Panc1 (cell line): Measurements from ENCODE around the gene ITM2B. TPM values are rescaled to one million over a fixed set of nuclear protein-coding genes. Genes with fewer than 3 reads are reported as not detected.

Experiments used
- ATAC-seq: fragments of 200-7000 bp; cut with Tn5 transposase; 2 replicates; pipeline ENCODE4 v1.9.1; 2020; ENCODE audit warnings: mild to moderate bottlenecking, moderate library complexity
- BruUV-seq: library from RNA; stranded (reverse); fragments of 400-500 nt; replicated peaks from 2 replicates; lab custom pipeline; 2021; lab: Mats Ljungman, UMichigan
- CTCF ChIA-PET: fragments of 300-600 bp; sonication (Branson Sonifier 250); formaldehyde crosslinking; loops from one replicate; lab custom pipeline; 2022; ENCODE audit warnings: antibody characterized with exemption; lab: Charles Lee
- POLR2A ChIA-PET: fragments of 300-600 bp; sonication (Branson Sonifier 250); formaldehyde crosslinking; loops from one replicate; lab custom pipeline; 2022; ENCODE audit warnings: antibody characterized with exemption; lab: Charles Lee
- DNase-seq: peaks from one replicate; pipeline ENCODE4 v3.0.0-alpha.2; 2010; ENCODE audit warnings: low read depth, low spot score
- H3K27ac ChIP-seq: 2 replicates; pipeline ENCODE4 v1.5.1; 2011; ENCODE audit warnings: mild to moderate bottlenecking, low read length, inconsistent platforms
- H3K27me3 ChIP-seq: fragments of 200-500 bp; sonication (Bioruptor generic); 2 replicates; pipeline ENCODE4 v1.6.0; 2014; ENCODE audit warnings: low read length, inconsistent platforms; ENCODE audit not compliant: control insufficient read depth, insufficient read depth
- H3K36me3 ChIP-seq: fragments of 200-500 bp; sonication (Bioruptor generic); 2 replicates; pipeline ENCODE4 v1.5.1; 2014; ENCODE audit warnings: inconsistent platforms, mild to moderate bottlenecking, low read length, moderate library complexity; ENCODE audit not compliant: control insufficient read depth, insufficient read depth
- H3K4me1 ChIP-seq: 2 replicates; pipeline ENCODE4 v1.5.1; 2011; ENCODE audit warnings: inconsistent platforms, mild to moderate bottlenecking, low read length, moderate library complexity; ENCODE audit not compliant: control insufficient read depth, insufficient read depth
- H3K4me3 ChIP-seq, 2 experiments: 2 replicates each; pipeline ENCODE4 v1.5.1; 2011 to 2012; ENCODE audit warnings: low read depth in 2 of 2, low read length in 2 of 2, mild to moderate bottlenecking in 2 of 2, inconsistent platforms in 1 of 2, moderate library complexity in 1 of 2
- H3K9me3 ChIP-seq: fragments of 200-500 bp; sonication (Bioruptor generic); 2 replicates; pipeline ENCODE4 v1.5.1; 2014; ENCODE audit warnings: low read depth, mild to moderate bottlenecking, inconsistent platforms, low read length, moderate library complexity; ENCODE audit not compliant: control insufficient read depth, insufficient read depth
- CTCF ChIP-seq: fragments of 450-650 bp; IDR thresholded peaks from 2 replicates; pipeline ENCODE4 v1.5.1; 2017; ENCODE audit warnings: mild to moderate bottlenecking
- POLR2AphosphoS5 ChIP-seq: IDR thresholded peaks from 2 replicates; pipeline ENCODE4 v1.6.1; 2012; ENCODE audit warnings: mild to moderate bottlenecking, low read depth, low read length, moderate library complexity
- SIN3A ChIP-seq: IDR thresholded peaks from 2 replicates; pipeline ENCODE4 v1.6.1; 2012; ENCODE audit warnings: low read depth, mild to moderate bottlenecking, low read length, moderate library complexity, borderline replicate concordance; ENCODE audit not compliant: insufficient read depth
- TCF7L2 ChIP-seq: IDR thresholded peaks from 2 replicates; pipeline ENCODE4 v1.6.1; 2011; ENCODE audit warnings: mild to moderate bottlenecking, low read depth, low read length, inconsistent platforms
- in situ Hi-C: cut with HindIII; loops from 2 replicates; pipeline ENCODE4 v1.10.0; 2016; ENCODE audit warnings: low sequenced_read_pairs, low pct_unique_long_range_greater_than_20kb
- intact Hi-C: fragments of 100-400 bp; cut with micrococcal nuclease; formaldehyde crosslinking; loops from one replicate; pipeline ENCODE4 v1.10.0; 2022; ENCODE audit not compliant: unreplicated experiment
- total RNA-seq: library from RNA; stranded (reverse); gene quantifications from one replicate; pipeline ENCODE4 v1.2.1, GENCODE V29; 2021; ENCODE audit not compliant: unreplicated experiment
- TF ChIP-seq, protein P1 (sequence below), 2 experiments: IDR thresholded peaks; 2 replicates each; pipeline ENCODE4 v1.6.1; 2011 to 2012; ENCODE audit warnings: low read depth in 2 of 2, control low read depth in 1 of 2, low read length in 1 of 2, mild to moderate bottlenecking in 1 of 2, moderate library complexity in 1 of 2; ENCODE audit not compliant: insufficient read depth in 1 of 2

The ITM2B gene
- total RNA-seq, 1 experiment from 2014 or later, result 156 TPM

DNA sequence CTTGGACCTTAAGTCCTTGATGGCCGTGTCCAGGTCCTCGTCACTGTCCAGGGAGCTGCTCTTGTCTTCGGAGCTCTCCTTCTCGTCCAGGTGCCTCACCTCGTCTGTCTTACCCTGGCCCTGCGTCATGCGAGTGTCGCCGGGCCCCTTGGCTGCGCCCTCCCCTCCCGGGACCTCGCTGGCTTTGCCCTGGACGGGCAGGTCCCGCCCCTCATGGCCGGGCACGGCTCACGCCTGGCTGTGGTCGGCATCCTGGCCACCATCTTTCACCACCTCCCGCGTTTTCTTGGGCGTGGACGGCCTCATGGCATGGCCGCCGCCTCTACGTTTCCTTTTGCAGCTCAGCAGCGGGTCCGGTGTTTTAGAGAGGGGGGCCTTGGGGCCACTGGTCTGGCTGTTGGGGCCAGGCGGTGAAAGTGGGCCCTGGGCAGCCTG, 85.4 kb downstream of the ITM2B start:
- no peak for ATAC-seq
- Histone ChIP-seq H3K27ac (no peak overlapping the region), H3K9me3 (no peaks in the 10 kb centered on the region; the same call in 1 of the 2 replicates), H3K4me3 (no peak overlapping the region), H3K36me3 (no peaks in the 10 kb centered on the region), H3K4me1 (no peaks in the 10 kb centered on the region), H3K27me3 (no peaks in the 10 kb centered on the region)
- ChIA-PET POLR2A (no interaction called here), CTCF (no interaction called here)
- no TSS peak for BruUV-seq
- in situ Hi-C loops, result no loop called here
- intact Hi-C loops, result no loop called here
- DNase-seq, result no peak
- no peak for TF ChIP-seq POLR2AphosphoS5

DNA sequence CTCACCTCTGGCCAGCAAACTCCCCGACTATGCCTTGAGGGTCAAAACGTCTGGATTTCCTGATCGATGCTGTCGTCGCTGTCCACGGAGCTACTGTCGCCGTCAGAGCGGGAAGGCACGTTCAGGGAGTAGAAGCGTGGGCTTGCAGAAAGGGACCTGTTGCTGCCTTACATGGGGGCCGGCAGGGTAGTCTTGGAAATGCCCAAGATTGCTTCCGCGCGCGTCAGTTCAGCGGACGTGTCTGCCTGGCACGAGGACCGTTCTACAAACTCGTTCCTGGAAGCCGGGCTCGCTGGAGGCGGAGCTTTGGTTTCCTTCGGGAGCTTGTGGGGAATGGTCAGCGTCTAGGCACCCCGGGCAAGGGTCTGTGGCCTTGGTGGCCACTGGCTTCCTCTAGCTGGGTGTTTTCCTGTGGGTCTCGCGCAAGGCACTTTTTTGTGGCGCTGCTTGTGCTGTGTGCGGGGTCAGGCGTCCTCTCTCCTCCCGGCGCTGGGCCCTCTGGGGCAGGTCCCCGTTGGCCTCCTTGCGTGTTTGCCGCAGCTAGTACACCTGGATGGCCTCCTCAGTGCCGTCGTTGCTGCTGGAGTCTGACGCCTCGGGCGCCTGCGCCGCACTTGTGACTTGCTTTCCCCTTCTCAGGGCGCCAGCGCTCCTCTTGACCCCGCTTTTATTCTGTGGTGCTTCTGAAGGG, 86.0 kb downstream of the ITM2B start:
- H3K9me3 ChIP-seq, result no peaks in the 10 kb centered on the region; the same call in 1 of the 2 replicates
- ChIA-PET POLR2A (no interaction called here), CTCF (no interaction called here)
- in situ Hi-C loops, result no loop called here
- intact Hi-C loops, result no loop called here
- no TSS peak for BruUV-seq
- no peaks in the 10 kb centered on the region for H3K4me1 ChIP-seq
- no peak for DNase-seq
- TF ChIP-seq SIN3A, result no peak
- no peak for TF ChIP-seq CTCF
- TF ChIP-seq, protein P1, sequence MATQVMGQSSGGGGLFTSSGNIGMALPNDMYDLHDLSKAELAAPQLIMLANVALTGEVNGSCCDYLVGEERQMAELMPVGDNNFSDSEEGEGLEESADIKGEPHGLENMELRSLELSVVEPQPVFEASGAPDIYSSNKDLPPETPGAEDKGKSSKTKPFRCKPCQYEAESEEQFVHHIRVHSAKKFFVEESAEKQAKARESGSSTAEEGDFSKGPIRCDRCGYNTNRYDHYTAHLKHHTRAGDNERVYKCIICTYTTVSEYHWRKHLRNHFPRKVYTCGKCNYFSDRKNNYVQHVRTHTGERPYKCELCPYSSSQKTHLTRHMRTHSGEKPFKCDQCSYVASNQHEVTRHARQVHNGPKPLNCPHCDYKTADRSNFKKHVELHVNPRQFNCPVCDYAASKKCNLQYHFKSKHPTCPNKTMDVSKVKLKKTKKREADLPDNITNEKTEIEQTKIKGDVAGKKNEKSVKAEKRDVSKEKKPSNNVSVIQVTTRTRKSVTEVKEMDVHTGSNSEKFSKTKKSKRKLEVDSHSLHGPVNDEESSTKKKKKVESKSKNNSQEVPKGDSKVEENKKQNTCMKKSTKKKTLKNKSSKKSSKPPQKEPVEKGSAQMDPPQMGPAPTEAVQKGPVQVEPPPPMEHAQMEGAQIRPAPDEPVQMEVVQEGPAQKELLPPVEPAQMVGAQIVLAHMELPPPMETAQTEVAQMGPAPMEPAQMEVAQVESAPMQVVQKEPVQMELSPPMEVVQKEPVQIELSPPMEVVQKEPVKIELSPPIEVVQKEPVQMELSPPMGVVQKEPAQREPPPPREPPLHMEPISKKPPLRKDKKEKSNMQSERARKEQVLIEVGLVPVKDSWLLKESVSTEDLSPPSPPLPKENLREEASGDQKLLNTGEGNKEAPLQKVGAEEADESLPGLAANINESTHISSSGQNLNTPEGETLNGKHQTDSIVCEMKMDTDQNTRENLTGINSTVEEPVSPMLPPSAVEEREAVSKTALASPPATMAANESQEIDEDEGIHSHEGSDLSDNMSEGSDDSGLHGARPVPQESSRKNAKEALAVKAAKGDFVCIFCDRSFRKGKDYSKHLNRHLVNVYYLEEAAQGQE (IDR thresholded peaks at IDR 0.05; ENCODE audit: insufficient read depth in 1 of 2, low read depth in 2 of 2, low read length in 1 of 2), result no peak
- TF ChIP-seq TCF7L2, result no peak
- no peak for ATAC-seq
- no peaks in the 10 kb centered on the region for H3K36me3 ChIP-seq
- no peak overlapping the region for H3K27ac ChIP-seq
- H3K4me3 ChIP-seq, result no peak overlapping the region
- no peaks in the 10 kb centered on the region for H3K27me3 ChIP-seq

Other genes starting within 250 kb of the ITM2B start
- 28.1 TPM for gene SUCLA2, start 231.9 kb upstream of the ITM2B start, total RNA-seq
- 18.9 TPM for gene NUDT15, start 195.5 kb upstream of the ITM2B start, total RNA-seq
- gene MED4, start 138.1 kb upstream of the ITM2B start, total RNA-seq, result 26.5 TPM
- gene RB1, start 70.5 kb downstream of the ITM2B start, total RNA-seq, result 36.0 TPM
- 3.9 TPM for gene LPAR6, start 179.9 kb downstream of the ITM2B start, total RNA-seq